ENCODE results near the gene MAGEA6. TPM values are rescaled to one million over a fixed set of nuclear protein-coding genes. Genes with fewer than 3 reads are reported as not detected.
A peak's percentile ranks its signal among the peaks of the same experiment; 100 is the strongest.

MAGEA6 gene
- total and polyA plus RNA-seq, 2 experiments from 2014 or later: 0.35 TPM; not detected in 1

DNA sequence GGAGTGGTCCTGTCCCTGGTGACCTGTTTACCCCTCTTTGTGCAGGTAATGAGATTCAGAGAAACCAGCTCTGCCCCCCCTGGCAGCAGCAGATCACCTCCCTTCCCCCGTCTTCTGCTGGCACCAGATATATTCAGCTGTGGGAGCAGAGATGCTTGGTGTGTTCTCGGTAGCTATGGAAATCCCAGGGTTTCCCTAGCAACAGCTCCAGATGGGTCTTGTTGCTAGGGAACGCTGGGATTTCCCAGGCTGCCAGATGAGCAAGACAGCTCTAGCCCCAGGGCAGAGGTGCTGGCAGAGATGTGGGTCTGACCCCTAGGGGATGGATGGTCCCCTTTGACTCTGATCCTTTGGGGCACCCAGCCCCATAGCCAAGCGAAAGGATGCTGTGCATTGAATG, 40.9 kb upstream of the MAGEA6 start:
- 0 out of 3 replicates have a peak, but pooled peaks cover 3% of the 10 kb centered on the region for H3K4me1 Mint-ChIP-seq
- Histone ChIP-seq H3K27ac (ENCODE audit: low read depth) (no peak overlapping the region), H2AFZ (no peak overlapping the region), H3K79me2 (replicated peaks; ENCODE audit: insufficient read depth) (no peaks in the 10 kb centered on the region), H3F3A (replicated peaks; ENCODE audit: low read depth) (no peaks in the 10 kb centered on the region), H3K27me3 (ENCODE audit: insufficient read depth) (no peaks in the 10 kb centered on the region), H3K36me3 (ENCODE audit: insufficient read depth) (no peaks in the 10 kb centered on the region), H4K20me1 (replicated peaks; ENCODE audit: insufficient read depth) (no peaks in the 10 kb centered on the region), H3K4me1 (ENCODE audit: insufficient read depth) (no peaks in the 10 kb centered on the region), H3K4me3 (no peak overlapping the region), H3K4me2 (no peak overlapping the region), H3K9me2 (ENCODE audit: insufficient read depth) (no peaks in the 10 kb centered on the region)
- H3K27me3 Mint-ChIP-seq (ENCODE audit: insufficient read depth, low read depth, poor library complexity): peaks cover 1% of the 10 kb centered on the region
- peak; percentile 41 for DNase-seq (ENCODE audit: low spot score)
- H3K27ac Mint-ChIP-seq: no peak overlapping the region
- ATAC-seq: peak; percentile 34; the same call in 2 of the 3 replicates
- no peaks in the 10 kb centered on the region for H3K36me3 Mint-ChIP-seq (ENCODE audit: low read depth)
- no peaks in the 10 kb centered on the region for H3K9me3 Mint-ChIP-seq
- no peak overlapping the region for H3K4me3 Mint-ChIP-seq
- TF ChIP-seq, protein P1, sequence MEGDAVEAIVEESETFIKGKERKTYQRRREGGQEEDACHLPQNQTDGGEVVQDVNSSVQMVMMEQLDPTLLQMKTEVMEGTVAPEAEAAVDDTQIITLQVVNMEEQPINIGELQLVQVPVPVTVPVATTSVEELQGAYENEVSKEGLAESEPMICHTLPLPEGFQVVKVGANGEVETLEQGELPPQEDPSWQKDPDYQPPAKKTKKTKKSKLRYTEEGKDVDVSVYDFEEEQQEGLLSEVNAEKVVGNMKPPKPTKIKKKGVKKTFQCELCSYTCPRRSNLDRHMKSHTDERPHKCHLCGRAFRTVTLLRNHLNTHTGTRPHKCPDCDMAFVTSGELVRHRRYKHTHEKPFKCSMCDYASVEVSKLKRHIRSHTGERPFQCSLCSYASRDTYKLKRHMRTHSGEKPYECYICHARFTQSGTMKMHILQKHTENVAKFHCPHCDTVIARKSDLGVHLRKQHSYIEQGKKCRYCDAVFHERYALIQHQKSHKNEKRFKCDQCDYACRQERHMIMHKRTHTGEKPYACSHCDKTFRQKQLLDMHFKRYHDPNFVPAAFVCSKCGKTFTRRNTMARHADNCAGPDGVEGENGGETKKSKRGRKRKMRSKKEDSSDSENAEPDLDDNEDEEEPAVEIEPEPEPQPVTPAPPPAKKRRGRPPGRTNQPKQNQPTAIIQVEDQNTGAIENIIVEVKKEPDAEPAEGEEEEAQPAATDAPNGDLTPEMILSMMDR (conservative IDR thresholded peaks at IDR 0.05; ENCODE audit: low read depth in 2 of 2): no peak
- TF ChIP-seq ZNF331 (CRISPR knock-in tag; IDR thresholded peaks at IDR 0.05; ENCODE audit: low read depth) (no peak), EZH2phosphoT487 (IDR thresholded peaks at IDR 0.05; ENCODE audit: unreplicated experiment) (no peak), NANOG (IDR thresholded peaks at IDR 0.05; ENCODE audit: borderline replicate concordance) (no peak)

DNA sequence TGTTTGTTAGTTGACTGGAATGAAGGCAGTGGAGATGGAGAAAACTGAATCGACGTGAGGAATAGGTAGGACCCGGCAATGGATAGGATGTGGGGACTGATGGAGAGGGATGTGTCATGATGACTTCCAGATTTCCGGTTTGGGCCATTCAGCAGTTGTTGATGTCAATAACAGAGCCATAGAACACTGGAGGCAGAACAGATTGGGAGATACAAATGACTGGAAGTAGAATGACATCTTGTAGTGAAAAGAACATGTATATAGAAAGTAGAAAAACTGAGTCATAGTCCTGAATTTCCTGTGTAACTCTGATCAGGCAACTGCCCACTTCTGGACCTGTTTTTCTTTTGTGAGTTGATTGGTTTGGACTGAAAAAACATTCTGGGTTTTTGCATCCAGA, 36.5 kb upstream of the MAGEA6 start:
- H3K27me3 Mint-ChIP-seq (ENCODE audit: insufficient read depth, low read depth, poor library complexity): peaks cover 5% of the 10 kb centered on the region
- Histone ChIP-seq H3K36me3 (ENCODE audit: insufficient read depth) (no peaks in the 10 kb centered on the region), H2AFZ (no peak overlapping the region), H3K4me1 (ENCODE audit: insufficient read depth) (no peaks in the 10 kb centered on the region), H3K9me2 (ENCODE audit: insufficient read depth) (no peaks in the 10 kb centered on the region), H4K20me1 (replicated peaks; ENCODE audit: insufficient read depth) (no peaks in the 10 kb centered on the region), H3K27me3 (ENCODE audit: insufficient read depth) (no peaks in the 10 kb centered on the region), H3K4me3 (no peak overlapping the region), H3F3A (replicated peaks; ENCODE audit: low read depth) (no peaks in the 10 kb centered on the region), H3K27ac (ENCODE audit: low read depth) (no peak overlapping the region), H3K79me2 (replicated peaks; ENCODE audit: insufficient read depth) (no peaks in the 10 kb centered on the region), H3K4me2 (no peak overlapping the region)
- DNase-seq (ENCODE audit: low spot score): no peak
- no peak overlapping the region for H3K27ac Mint-ChIP-seq
- no peaks in the 10 kb centered on the region for H3K9me3 Mint-ChIP-seq
- H3K4me1 Mint-ChIP-seq: no peaks in the 10 kb centered on the region
- H3K36me3 Mint-ChIP-seq (ENCODE audit: low read depth): no peaks in the 10 kb centered on the region
- H3K4me3 Mint-ChIP-seq: no peak overlapping the region
- no peak for ATAC-seq
- TF ChIP-seq, protein P2, sequence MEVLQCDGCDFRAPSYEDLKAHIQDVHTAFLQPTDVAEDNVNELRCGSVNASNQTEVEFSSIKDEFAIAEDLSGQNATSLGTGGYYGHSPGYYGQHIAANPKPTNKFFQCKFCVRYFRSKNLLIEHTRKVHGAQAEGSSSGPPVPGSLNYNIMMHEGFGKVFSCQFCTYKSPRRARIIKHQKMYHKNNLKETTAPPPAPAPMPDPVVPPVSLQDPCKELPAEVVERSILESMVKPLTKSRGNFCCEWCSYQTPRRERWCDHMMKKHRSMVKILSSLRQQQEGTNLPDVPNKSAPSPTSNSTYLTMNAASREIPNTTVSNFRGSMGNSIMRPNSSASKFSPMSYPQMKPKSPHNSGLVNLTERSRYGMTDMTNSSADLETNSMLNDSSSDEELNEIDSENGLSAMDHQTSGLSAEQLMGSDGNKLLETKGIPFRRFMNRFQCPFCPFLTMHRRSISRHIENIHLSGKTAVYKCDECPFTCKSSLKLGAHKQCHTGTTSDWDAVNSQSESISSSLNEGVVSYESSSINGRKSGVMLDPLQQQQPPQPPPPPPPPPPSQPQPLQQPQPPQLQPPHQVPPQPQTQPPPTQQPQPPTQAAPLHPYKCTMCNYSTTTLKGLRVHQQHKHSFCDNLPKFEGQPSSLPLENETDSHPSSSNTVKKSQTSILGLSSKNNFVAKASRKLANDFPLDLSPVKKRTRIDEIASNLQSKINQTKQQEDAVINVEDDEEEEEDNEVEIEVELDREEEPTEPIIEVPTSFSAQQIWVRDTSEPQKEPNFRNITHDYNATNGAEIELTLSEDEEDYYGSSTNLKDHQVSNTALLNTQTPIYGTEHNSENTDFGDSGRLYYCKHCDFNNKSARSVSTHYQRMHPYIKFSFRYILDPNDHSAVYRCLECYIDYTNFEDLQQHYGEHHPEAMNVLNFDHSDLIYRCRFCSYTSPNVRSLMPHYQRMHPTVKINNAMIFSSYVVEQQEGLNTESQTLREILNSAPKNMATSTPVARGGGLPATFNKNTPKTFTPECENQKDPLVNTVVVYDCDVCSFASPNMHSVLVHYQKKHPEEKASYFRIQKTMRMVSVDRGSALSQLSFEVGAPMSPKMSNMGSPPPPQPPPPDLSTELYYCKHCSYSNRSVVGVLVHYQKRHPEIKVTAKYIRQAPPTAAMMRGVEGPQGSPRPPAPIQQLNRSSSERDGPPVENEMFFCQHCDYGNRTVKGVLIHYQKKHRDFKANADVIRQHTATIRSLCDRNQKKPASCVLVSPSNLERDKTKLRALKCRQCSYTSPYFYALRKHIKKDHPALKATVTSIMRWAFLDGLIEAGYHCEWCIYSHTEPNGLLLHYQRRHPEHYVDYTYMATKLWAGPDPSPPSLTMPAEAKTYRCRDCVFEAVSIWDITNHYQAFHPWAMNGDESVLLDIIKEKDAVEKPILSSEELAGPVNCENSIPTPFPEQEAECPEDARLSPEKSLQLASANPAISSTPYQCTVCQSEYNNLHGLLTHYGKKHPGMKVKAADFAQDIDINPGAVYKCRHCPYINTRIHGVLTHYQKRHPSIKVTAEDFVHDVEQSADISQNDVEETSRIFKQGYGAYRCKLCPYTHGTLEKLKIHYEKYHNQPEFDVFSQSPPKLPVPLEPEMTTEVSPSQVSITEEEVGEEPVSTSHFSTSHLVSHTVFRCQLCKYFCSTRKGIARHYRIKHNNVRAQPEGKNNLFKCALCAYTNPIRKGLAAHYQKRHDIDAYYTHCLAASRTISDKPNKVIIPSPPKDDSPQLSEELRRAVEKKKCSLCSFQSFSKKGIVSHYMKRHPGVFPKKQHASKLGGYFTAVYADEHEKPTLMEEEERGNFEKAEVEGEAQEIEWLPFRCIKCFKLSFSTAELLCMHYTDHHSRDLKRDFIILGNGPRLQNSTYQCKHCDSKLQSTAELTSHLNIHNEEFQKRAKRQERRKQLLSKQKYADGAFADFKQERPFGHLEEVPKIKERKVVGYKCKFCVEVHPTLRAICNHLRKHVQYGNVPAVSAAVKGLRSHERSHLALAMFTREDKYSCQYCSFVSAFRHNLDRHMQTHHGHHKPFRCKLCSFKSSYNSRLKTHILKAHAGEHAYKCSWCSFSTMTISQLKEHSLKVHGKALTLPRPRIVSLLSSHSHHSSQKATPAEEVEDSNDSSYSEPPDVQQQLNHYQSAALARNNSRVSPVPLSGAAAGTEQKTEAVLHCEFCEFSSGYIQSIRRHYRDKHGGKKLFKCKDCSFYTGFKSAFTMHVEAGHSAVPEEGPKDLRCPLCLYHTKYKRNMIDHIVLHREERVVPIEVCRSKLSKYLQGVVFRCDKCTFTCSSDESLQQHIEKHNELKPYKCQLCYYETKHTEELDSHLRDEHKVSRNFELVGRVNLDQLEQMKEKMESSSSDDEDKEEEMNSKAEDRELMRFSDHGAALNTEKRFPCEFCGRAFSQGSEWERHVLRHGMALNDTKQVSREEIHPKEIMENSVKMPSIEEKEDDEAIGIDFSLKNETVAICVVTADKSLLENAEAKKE (CRISPR knock-in tag; IDR thresholded peaks at IDR 0.05): no peak
- TF ChIP-seq EZH2phosphoT487 (IDR thresholded peaks at IDR 0.05; ENCODE audit: unreplicated experiment) (no peak), POLR2AphosphoS5 (IDR thresholded peaks at IDR 0.05; ENCODE audit: low read depth) (no peak), ZNF331 (CRISPR knock-in tag; IDR thresholded peaks at IDR 0.05; ENCODE audit: low read depth) (no peak), CREB1 (CRISPR knock-in tag; IDR thresholded peaks at IDR 0.05; ENCODE audit: low read depth) (no peak), ZNF114 (CRISPR knock-in tag; IDR thresholded peaks at IDR 0.05) (no peak), EZH2 (IDR thresholded peaks at IDR 0.05; ENCODE audit: low read depth, unreplicated experiment) (no peak), JUNB (IDR thresholded peaks at IDR 0.05; ENCODE audit: unreplicated experiment) (no peak)
- TF ChIP-seq, protein P1 (conservative IDR thresholded peaks at IDR 0.05; ENCODE audit: low read depth in 2 of 2): no peak
- TF ChIP-seq, protein P3, sequence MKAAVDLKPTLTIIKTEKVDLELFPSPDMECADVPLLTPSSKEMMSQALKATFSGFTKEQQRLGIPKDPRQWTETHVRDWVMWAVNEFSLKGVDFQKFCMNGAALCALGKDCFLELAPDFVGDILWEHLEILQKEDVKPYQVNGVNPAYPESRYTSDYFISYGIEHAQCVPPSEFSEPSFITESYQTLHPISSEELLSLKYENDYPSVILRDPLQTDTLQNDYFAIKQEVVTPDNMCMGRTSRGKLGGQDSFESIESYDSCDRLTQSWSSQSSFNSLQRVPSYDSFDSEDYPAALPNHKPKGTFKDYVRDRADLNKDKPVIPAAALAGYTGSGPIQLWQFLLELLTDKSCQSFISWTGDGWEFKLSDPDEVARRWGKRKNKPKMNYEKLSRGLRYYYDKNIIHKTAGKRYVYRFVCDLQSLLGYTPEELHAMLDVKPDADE (IDR thresholded peaks at IDR 0.05): no peak

Measured in GM23338 (cell line).